ENCODE measurements around the gene HIC1. TPM values are rescaled to one million over a fixed set of nuclear protein-coding genes. Genes with fewer than 3 reads are reported as not detected.
A peak's percentile ranks its signal among the peaks of the same experiment; 100 is the strongest.

HIC1 gene
- total and polyA plus RNA-seq, 2 experiments from 2014 or later: 9.4 to 10.2 TPM

GRCh38 chr17:2061441-2061958 lies 6.6 kb downstream of the HIC1 start:
- no peak overlapping the region for H2AFZ ChIP-seq
- TF ChIP-seq, protein P1, sequence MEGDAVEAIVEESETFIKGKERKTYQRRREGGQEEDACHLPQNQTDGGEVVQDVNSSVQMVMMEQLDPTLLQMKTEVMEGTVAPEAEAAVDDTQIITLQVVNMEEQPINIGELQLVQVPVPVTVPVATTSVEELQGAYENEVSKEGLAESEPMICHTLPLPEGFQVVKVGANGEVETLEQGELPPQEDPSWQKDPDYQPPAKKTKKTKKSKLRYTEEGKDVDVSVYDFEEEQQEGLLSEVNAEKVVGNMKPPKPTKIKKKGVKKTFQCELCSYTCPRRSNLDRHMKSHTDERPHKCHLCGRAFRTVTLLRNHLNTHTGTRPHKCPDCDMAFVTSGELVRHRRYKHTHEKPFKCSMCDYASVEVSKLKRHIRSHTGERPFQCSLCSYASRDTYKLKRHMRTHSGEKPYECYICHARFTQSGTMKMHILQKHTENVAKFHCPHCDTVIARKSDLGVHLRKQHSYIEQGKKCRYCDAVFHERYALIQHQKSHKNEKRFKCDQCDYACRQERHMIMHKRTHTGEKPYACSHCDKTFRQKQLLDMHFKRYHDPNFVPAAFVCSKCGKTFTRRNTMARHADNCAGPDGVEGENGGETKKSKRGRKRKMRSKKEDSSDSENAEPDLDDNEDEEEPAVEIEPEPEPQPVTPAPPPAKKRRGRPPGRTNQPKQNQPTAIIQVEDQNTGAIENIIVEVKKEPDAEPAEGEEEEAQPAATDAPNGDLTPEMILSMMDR (IDR thresholded peaks at IDR 0.05; ENCODE audit: poor library complexity): no peak
- TF ChIP-seq EZH2phosphoT487 (IDR thresholded peaks at IDR 0.05; ENCODE audit: low read depth, severe bottlenecking, unreplicated experiment) (no peak), EZH2 (IDR thresholded peaks at IDR 0.05; ENCODE audit: borderline replicate concordance) (no peak)
- H3K9me3 ChIP-seq (ENCODE audit: low read depth): no peaks in the 10 kb centered on the region
- H3K36me3 ChIP-seq (replicated peaks; ENCODE audit: insufficient read depth, low read depth): no peaks in the 10 kb centered on the region
- H3K9me2 ChIP-seq (replicated peaks; ENCODE audit: insufficient read depth): no peaks in the 10 kb centered on the region
- H3K79me2 ChIP-seq: peaks cover 1% of the 10 kb centered on the region
- DNase-seq (ENCODE audit: low spot score): no peak
- 92% methylated on average over 17 of the region's 17 CpGs for WGBS (ENCODE audit: low lambda C conversion rate, missing lambda C conversion rate)
- peak overlapping the region; percentile 87 for H3K27ac ChIP-seq
- no peak overlapping the region for H3K4me2 ChIP-seq
- H3K4me1 ChIP-seq (ENCODE audit: insufficient read depth): peaks cover 31% of the 10 kb centered on the region
- peaks cover 34% of the 10 kb centered on the region for H3K27me3 ChIP-seq
- H4K20me1 ChIP-seq (ENCODE audit: insufficient read depth, poor library complexity, severe bottlenecking): peaks cover under 1% of the 10 kb centered on the region
- H3K4me3 ChIP-seq: no peak overlapping the region

- no peak overlapping the region for H3K4me3 ChIP-seq
- H2AFZ ChIP-seq: no peak overlapping the region
- WGBS (ENCODE audit: low lambda C conversion rate, missing lambda C conversion rate): 53% methylated on average over 11 of the region's 11 CpGs
- no peaks in the 10 kb centered on the region for H3K36me3 ChIP-seq (replicated peaks; ENCODE audit: insufficient read depth, low read depth)
- no peak overlapping the region for H3K4me2 ChIP-seq
- H3K27me3 ChIP-seq: peaks cover 32% of the 10 kb centered on the region
- no peaks in the 10 kb centered on the region for H4K20me1 ChIP-seq (ENCODE audit: insufficient read depth, poor library complexity, severe bottlenecking)
- no peaks in the 10 kb centered on the region for H3K9me3 ChIP-seq (ENCODE audit: low read depth)
- peak overlapping the region; percentile 87 for H3K27ac ChIP-seq
- no peak for DNase-seq (ENCODE audit: low spot score)
- no peaks in the 10 kb centered on the region for H3K9me2 ChIP-seq (replicated peaks; ENCODE audit: insufficient read depth)
- H3K4me1 ChIP-seq (ENCODE audit: insufficient read depth): peaks cover 40% of the 10 kb centered on the region
- TF ChIP-seq, protein P1 (IDR thresholded peaks at IDR 0.05; ENCODE audit: poor library complexity): no peak
- no peak for TF ChIP-seq EZH2phosphoT487 (IDR thresholded peaks at IDR 0.05; ENCODE audit: low read depth, severe bottlenecking, unreplicated experiment)
- TF ChIP-seq EZH2 (IDR thresholded peaks at IDR 0.05; ENCODE audit: borderline replicate concordance): no peak
- H3K79me2 ChIP-seq: no peaks in the 10 kb centered on the region
These were observed 7.8 kb downstream of the HIC1 start for GRCh38 chr17:2062571-2063183.

DNA sequence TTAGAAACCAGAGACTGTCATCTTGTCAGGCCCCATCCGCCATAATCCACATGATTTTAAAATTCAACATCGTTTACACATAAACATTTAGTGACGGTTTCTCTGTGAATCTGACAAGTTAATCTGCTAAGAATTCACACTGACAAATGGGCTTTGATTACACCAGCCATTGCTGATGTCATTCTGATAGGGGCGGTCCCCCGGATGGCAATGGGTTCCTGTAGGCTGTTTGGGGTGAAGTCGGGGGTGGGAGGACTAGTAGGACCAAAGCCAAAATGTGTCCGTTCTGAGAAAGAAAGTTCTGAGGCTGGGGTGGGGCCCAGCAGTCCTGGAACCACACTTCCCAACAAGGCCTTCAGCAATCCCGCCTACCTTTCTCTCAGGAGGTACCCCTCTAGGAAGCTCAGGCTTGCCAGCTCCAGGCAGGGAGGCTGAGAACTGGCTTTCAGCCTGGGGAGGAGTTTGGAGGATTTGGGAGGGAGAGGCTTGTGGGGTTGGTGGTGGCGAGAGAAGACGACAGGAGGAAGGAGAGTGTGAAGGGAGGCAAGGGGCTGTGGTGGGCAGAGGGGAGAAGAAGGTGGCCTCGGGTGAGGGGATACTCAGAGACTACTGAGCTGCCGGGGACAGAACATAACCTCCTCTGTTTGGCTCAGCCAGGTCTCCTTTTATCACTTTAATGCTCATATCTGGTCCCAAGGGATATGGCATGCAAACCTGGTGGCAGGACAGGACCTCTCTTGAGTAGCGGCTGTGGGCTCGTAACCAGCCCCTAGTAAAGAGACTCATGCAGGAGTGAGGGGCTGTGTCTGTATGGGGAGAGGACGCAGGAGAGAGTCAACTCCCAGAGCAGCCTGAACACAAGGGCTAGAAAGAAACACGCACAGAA lies 8.6 kb downstream of the HIC1 start:
- DNase-seq (ENCODE audit: low spot score): no peak

More for the DNA sequence above, 8.6 kb downstream of the HIC1 start:
- Histone ChIP-seq H2AFZ (no peak overlapping the region), H3K4me3 (no peak overlapping the region), H3K4me2 (no peak overlapping the region), H3K27ac (peak overlapping the region; percentile 87), H3K79me2 (no peaks in the 10 kb centered on the region), H3K9me2 (replicated peaks; ENCODE audit: insufficient read depth) (no peaks in the 10 kb centered on the region), H3K9me3 (ENCODE audit: low read depth) (no peaks in the 10 kb centered on the region), H4K20me1 (ENCODE audit: insufficient read depth, poor library complexity, severe bottlenecking) (no peaks in the 10 kb centered on the region), H3K27me3 (peaks cover 23% of the 10 kb centered on the region), H3K36me3 (replicated peaks; ENCODE audit: insufficient read depth, low read depth) (no peaks in the 10 kb centered on the region), H3K4me1 (ENCODE audit: insufficient read depth) (peaks cover 47% of the 10 kb centered on the region)
- 77% methylated on average over 16 of the region's 16 CpGs for WGBS (ENCODE audit: low lambda C conversion rate, missing lambda C conversion rate)
- no peak for TF ChIP-seq EZH2 (IDR thresholded peaks at IDR 0.05; ENCODE audit: borderline replicate concordance)
- TF ChIP-seq EZH2phosphoT487 (IDR thresholded peaks at IDR 0.05; ENCODE audit: low read depth, severe bottlenecking, unreplicated experiment): no peak
- TF ChIP-seq, protein P1 (IDR thresholded peaks at IDR 0.05; ENCODE audit: poor library complexity): no peak
